ENCODE data around the gene KIF21B.

DNA sequence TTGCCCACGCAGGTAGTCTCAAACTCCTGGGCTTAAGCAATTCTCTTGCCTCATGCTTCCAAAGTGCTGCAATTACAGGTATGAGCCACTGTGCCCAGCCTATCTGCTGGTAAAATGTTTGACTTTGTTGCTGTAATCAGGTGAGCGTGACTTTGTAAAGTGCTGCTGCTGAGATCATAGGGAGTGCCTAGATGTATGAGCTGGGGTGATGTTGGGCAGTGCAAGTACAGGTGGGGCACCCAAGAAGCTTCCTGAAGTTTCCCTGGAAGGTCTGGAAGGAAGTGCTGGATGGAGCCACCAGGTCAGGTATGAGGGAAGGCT lies 43.1 kb downstream of the KIF21B start:
- TF ChIP-seq EZH2 (IDR thresholded peaks at IDR 0.05; ENCODE audit: borderline replicate concordance, low read length), result no peak
- TF ChIP-seq, protein P1, sequence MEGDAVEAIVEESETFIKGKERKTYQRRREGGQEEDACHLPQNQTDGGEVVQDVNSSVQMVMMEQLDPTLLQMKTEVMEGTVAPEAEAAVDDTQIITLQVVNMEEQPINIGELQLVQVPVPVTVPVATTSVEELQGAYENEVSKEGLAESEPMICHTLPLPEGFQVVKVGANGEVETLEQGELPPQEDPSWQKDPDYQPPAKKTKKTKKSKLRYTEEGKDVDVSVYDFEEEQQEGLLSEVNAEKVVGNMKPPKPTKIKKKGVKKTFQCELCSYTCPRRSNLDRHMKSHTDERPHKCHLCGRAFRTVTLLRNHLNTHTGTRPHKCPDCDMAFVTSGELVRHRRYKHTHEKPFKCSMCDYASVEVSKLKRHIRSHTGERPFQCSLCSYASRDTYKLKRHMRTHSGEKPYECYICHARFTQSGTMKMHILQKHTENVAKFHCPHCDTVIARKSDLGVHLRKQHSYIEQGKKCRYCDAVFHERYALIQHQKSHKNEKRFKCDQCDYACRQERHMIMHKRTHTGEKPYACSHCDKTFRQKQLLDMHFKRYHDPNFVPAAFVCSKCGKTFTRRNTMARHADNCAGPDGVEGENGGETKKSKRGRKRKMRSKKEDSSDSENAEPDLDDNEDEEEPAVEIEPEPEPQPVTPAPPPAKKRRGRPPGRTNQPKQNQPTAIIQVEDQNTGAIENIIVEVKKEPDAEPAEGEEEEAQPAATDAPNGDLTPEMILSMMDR (IDR thresholded peaks at IDR 0.05; ENCODE audit: low read length), result no peak

Measured in OCI-LY1 (cell line).